ENCODE results near the gene PTPN2.

- TF ChIP-seq YY1 (IDR thresholded peaks at IDR 0.05; ENCODE audit: insufficient read depth, insufficient read length): no peak
- no peak for TF ChIP-seq SUZ12 (IDR thresholded peaks at IDR 0.05; ENCODE audit: extremely low read depth, insufficient read depth, insufficient read length)
These were observed 64.2 kb downstream of the PTPN2 start for GRCh38 chr18:12819841-12820240.
